ENCODE results near the gene ARHGAP11A.

Gene ARHGAP11A

GRCh38 chr15:32685576-32685975 is 70.3 kb downstream of the ARHGAP11A start:
- DNase-seq (ENCODE audit: low read depth in 2 of 2) = no peak

GRCh38 chr15:32687556-32687955 is 72.3 kb downstream of the ARHGAP11A start:
- DNase-seq (ENCODE audit: low read depth in 2 of 2) = no peak

GRCh38 chr15:32688151-32688639 is 72.9 kb downstream of the ARHGAP11A start:
- no peak for DNase-seq (ENCODE audit: low read depth in 2 of 2)
